OCI-LY7 (cell line): ENCODE data around the gene SH2D1B.

Experiments used
- EZH2phosphoT487 ChIP-seq: fragments of 200-600 bp; sonication (generic); IDR thresholded peaks from 2 replicates; pipeline ENCODE4 v1.6.1; 2018; ENCODE audit warnings: low read depth, borderline replicate concordance, mild to moderate bottlenecking, mixed run types, antibody characterized with exemption, low read length, moderate library complexity, mixed read lengths
- TF ChIP-seq, protein P1 (sequence below): fragments of 200-600 bp; sonication (generic); conservative IDR thresholded peaks from 2 replicates; pipeline ENCODE4 v1.5.1; 2014; ENCODE audit warnings: mild to moderate bottlenecking, antibody characterized with exemption, low read length, moderate library complexity, mixed read lengths

DNA sequence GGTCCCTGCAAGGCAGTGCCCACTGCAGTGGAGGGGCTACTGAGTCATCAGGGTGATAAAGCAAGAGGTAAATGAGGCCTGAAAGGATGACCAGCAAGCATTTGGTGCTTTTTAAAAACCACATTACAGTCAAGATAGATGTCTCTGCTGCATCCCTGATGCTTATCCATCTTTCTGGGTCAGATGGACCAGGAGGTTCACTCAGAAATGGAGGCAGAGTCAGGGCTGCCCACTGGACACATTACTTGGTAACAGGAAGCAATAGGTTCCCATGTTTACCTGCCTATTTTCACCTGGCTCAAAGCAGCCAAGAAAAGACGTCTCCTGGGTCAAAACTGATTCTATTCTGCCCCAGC, 38.9 kb downstream of the SH2D1B start:
- TF ChIP-seq, protein P1, sequence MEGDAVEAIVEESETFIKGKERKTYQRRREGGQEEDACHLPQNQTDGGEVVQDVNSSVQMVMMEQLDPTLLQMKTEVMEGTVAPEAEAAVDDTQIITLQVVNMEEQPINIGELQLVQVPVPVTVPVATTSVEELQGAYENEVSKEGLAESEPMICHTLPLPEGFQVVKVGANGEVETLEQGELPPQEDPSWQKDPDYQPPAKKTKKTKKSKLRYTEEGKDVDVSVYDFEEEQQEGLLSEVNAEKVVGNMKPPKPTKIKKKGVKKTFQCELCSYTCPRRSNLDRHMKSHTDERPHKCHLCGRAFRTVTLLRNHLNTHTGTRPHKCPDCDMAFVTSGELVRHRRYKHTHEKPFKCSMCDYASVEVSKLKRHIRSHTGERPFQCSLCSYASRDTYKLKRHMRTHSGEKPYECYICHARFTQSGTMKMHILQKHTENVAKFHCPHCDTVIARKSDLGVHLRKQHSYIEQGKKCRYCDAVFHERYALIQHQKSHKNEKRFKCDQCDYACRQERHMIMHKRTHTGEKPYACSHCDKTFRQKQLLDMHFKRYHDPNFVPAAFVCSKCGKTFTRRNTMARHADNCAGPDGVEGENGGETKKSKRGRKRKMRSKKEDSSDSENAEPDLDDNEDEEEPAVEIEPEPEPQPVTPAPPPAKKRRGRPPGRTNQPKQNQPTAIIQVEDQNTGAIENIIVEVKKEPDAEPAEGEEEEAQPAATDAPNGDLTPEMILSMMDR = no peak
- no peak for TF ChIP-seq EZH2phosphoT487
